ENCODE results near the gene WSB2. TPM values are rescaled to one million over a fixed set of nuclear protein-coding genes. Genes with fewer than 3 reads are reported as not detected.

Gene WSB2
- total and polyA plus RNA-seq, 9 of the 15 experiments (the other 6 are each of a cell fraction or from before 2014, with no cell fraction given) = 31.4 to 77.6 (median 52.6) TPM

DNA sequence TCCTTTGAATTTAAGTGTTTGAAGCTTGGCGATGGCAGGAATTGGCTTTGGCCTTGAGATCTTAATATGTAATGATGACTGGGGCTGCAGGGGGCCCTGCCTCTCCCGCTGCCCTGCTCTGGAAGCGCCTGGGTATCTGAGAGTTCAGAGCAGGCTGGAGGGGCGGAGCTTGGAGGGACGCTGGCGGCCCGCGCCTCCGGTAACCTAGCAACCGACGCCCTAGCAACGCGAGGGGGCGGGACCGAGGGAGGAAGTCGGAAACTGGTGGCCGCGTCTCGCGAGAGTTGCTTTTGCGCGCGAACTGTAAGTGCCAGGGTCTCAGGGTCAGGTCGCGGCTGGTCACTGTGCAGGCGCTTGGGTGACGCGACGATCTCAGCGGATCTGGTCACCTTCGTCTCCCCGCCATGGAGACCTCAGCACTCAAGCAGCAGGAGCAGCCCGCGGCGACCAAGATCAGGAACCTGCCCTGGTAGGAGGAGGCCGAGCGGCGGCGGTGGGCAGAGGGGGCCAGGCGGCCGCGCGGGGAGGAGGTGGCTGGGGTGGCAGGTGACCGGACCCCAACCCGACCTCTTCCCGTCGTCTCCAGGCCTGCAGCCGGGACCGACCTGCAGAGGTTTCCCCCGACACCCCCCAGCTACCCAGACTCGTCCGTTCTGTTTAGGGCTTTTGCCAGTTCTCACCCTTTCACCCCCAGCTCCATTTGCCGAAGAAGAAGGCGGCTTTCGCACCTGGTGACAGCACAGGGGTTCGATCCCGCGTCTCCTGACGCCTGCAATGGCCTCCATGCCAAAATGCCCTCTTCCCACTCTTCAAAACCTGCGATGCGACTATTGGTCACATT, 44.3 kb downstream of the WSB2 start, which contains the start of gene RFC5 (continued):
- TF ChIP-seq ATF6 (CRISPR knock-in tag; IDR thresholded peaks at IDR 0.05) (peak; percentile 76; the same call in 1 of the 2 replicates), STAG1 (CRISPR knock-in tag; IDR thresholded peaks at IDR 0.05; ENCODE audit: borderline replicate concordance) (no peak), MAZ (CRISPR knock-in tag; conservative IDR thresholded peaks at IDR 0.05 in 1 of 2, IDR thresholded peaks at IDR 0.05 in 1 of 2) (peak; percentile 60 to 66; a peak in 2 of 4 replicates), ZNF23 (CRISPR knock-in tag; IDR thresholded peaks at IDR 0.05) (no peak), NFRKB (IDR thresholded peaks at IDR 0.05; ENCODE audit: low read depth) (no peak), BRCA1 (IDR thresholded peaks at IDR 0.05) (no peak), BRCA1 (CRISPR knock-in tag; IDR thresholded peaks at IDR 0.05) (no peak), FOSL1 (tag; conservative IDR thresholded peaks at IDR 0.05) (no peak)
- TF ChIP-seq, protein P1, sequence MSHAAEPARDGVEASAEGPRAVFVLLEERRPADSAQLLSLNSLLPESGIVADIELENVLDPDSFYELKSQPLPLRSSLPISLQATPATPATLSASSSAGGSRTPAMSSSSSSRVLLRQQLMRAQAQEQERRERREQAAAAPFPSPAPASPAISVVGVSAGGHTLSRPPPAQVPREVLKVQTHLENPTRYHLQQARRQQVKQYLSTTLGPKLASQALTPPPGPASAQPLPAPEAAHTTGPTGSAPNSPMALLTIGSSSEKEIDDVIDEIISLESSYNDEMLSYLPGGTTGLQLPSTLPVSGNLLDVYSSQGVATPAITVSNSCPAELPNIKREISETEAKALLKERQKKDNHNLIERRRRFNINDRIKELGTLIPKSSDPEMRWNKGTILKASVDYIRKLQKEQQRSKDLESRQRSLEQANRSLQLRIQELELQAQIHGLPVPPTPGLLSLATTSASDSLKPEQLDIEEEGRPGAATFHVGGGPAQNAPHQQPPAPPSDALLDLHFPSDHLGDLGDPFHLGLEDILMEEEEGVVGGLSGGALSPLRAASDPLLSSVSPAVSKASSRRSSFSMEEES (CRISPR knock-in tag; IDR thresholded peaks at IDR 0.05) = no peak
- TF ChIP-seq, protein P2, sequence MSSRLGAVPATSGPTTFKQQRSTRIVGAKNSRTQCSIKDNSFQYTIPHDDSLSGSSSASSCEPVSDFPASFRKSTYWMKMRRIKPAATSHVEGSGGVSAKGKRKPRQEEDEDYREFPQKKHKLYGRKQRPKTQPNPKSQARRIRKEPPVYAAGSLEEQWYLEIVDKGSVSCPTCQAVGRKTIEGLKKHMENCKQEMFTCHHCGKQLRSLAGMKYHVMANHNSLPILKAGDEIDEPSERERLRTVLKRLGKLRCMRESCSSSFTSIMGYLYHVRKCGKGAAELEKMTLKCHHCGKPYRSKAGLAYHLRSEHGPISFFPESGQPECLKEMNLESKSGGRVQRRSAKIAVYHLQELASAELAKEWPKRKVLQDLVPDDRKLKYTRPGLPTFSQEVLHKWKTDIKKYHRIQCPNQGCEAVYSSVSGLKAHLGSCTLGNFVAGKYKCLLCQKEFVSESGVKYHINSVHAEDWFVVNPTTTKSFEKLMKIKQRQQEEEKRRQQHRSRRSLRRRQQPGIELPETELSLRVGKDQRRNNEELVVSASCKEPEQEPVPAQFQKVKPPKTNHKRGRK (tag; IDR thresholded peaks at IDR 0.05) = no peak
- TF ChIP-seq, protein P3, sequence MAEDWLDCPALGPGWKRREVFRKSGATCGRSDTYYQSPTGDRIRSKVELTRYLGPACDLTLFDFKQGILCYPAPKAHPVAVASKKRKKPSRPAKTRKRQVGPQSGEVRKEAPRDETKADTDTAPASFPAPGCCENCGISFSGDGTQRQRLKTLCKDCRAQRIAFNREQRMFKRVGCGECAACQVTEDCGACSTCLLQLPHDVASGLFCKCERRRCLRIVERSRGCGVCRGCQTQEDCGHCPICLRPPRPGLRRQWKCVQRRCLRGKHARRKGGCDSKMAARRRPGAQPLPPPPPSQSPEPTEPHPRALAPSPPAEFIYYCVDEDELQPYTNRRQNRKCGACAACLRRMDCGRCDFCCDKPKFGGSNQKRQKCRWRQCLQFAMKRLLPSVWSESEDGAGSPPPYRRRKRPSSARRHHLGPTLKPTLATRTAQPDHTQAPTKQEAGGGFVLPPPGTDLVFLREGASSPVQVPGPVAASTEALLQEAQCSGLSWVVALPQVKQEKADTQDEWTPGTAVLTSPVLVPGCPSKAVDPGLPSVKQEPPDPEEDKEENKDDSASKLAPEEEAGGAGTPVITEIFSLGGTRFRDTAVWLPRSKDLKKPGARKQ (CRISPR knock-in tag; IDR thresholded peaks at IDR 0.05) = no peak

All from K562 (cell line).